Measurements from ENCODE around the gene CEP350. TPM values are rescaled to one million over a fixed set of nuclear protein-coding genes. Genes with fewer than 3 reads are reported as not detected.

CEP350 gene
- total and polyA plus RNA-seq, 10 of the 15 experiments (the other 5 are each of a cell fraction or from before 2014, with no cell fraction given): 5.2 to 46.0 (median 23.1) TPM

DNA sequence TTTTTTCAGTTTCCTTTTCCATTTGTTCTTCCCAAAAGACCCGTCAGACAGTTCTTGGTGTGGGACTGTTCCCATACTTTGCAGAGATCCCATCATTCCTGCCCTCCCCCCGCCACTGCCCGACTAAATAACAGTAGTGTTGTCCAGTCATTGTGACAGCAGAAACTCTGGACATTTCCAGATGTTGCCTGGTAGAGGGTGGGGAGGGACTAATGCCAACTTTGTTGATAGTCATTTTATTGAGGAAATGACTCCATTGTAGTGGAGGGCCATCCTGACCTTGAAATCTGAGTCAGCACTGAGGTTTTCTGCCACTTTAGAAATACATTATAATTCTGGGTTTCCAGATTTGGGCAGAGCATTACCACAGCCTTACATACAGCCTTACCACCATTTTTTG, 85.4 kb downstream of the CEP350 start:
- no peak overlapping the region for H3K4me2 ChIP-seq (ENCODE audit: control insufficient read depth, insufficient read depth)
- ChIA-PET RAD21 (ENCODE audit: unreplicated experiment) (no interaction called here), POLR2A (no interaction called here), SMC1A (ENCODE audit: uncharacterized antibody, unreplicated experiment) (no interaction called here), CTCF (no interaction called here)
- no peak overlapping the region for H3K9ac ChIP-seq (ENCODE audit: control insufficient read depth, insufficient read depth, low read length)
- intact Hi-C loops (cut with micrococcal nuclease; ENCODE audit: unreplicated experiment) (no loop called here), in situ Hi-C loops (cut with MboI) (no loop called here)
- whole genome bisulfite sequencing (ENCODE audit: insufficient coverage, insufficient replicate concordance, low lambda C conversion rate, missing lambda C conversion rate): 98% methylated on average over 3 of the region's 3 CpGs
- H3K79me2 ChIP-seq (ENCODE audit: control insufficient read depth, insufficient read depth, low read length): no peaks in the 10 kb centered on the region
- H3K9me3 ChIP-seq (replicated peaks; ENCODE audit: control insufficient read depth, insufficient read depth, low read length): no peaks in the 10 kb centered on the region
- no peak overlapping the region for H3K27ac ChIP-seq (ENCODE audit: control insufficient read depth, insufficient read depth)
- BruUV-seq (replicated peaks): no TSS peak
- H3K4me1 ChIP-seq (ENCODE audit: control insufficient read depth, insufficient read depth, low read length): no peaks in the 10 kb centered on the region
- H3K27me3 ChIP-seq (replicated peaks in 1 of 2; ENCODE audit: control insufficient read depth in 2 of 2, insufficient read depth in 2 of 2, low read length in 1 of 2): no peaks in the 10 kb centered on the region
- DNase-seq (ENCODE audit: low read depth, low spot score) (no peak), ATAC-seq (no peak), FAIRE-seq (no peak)
- no peak overlapping the region for H3K4me3 ChIP-seq
- H4K20me1 ChIP-seq (ENCODE audit: control insufficient read depth, insufficient read depth): no peaks in the 10 kb centered on the region
- peaks cover 3 to 29% of the 10 kb centered on the region in 2 experiments for H3K36me3 ChIP-seq (ENCODE audit: control insufficient read depth in 2 of 2, insufficient read depth in 2 of 2, low read length in 1 of 2)
- TF ChIP-seq SMARCA5 (IDR thresholded peaks at IDR 0.05): no peak
- TF ChIP-seq, protein P1, sequence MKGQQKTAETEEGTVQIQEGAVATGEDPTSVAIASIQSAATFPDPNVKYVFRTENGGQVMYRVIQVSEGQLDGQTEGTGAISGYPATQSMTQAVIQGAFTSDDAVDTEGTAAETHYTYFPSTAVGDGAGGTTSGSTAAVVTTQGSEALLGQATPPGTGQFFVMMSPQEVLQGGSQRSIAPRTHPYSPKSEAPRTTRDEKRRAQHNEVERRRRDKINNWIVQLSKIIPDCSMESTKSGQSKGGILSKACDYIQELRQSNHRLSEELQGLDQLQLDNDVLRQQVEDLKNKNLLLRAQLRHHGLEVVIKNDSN (IDR thresholded peaks at IDR 0.05; ENCODE audit: borderline replicate concordance, extremely low read length, insufficient read depth, low read depth, low read length): no peak
- no peak for TF ChIP-seq WRNIP1 (IDR thresholded peaks at IDR 0.05; ENCODE audit: borderline replicate concordance, low read depth, low read length)
- TF ChIP-seq ZBED1 (IDR thresholded peaks at IDR 0.05; ENCODE audit: borderline replicate concordance): no peak
- no peak for TF ChIP-seq ASH2L (IDR thresholded peaks at IDR 0.05; ENCODE audit: borderline replicate concordance, low read depth)
- no peak for TF ChIP-seq SREBF2 (IDR thresholded peaks at IDR 0.05; ENCODE audit: low read length)
- no peak for TF ChIP-seq RCOR1 (conservative IDR thresholded peaks at IDR 0.05; ENCODE audit: low read depth, low read length)
- no peak for TF ChIP-seq FOXK2 (IDR thresholded peaks at IDR 0.05)
- TF ChIP-seq, protein P2, sequence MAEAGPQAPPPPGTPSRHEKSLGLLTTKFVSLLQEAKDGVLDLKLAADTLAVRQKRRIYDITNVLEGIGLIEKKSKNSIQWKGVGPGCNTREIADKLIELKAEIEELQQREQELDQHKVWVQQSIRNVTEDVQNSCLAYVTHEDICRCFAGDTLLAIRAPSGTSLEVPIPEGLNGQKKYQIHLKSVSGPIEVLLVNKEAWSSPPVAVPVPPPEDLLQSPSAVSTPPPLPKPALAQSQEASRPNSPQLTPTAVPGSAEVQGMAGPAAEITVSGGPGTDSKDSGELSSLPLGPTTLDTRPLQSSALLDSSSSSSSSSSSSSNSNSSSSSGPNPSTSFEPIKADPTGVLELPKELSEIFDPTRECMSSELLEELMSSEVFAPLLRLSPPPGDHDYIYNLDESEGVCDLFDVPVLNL (IDR thresholded peaks at IDR 0.05; ENCODE audit: low read depth, low read length): no peak
- no peak for TF ChIP-seq CBFB (IDR thresholded peaks at IDR 0.05; ENCODE audit: low read depth)
- no peak for TF ChIP-seq SPI1 (IDR thresholded peaks at IDR 0.05; ENCODE audit: borderline replicate concordance, insufficient read depth, low read depth, low read length)
- no peak for TF ChIP-seq ETV6 (conservative IDR thresholded peaks at IDR 0.05 in 1 of 2, IDR thresholded peaks at IDR 0.05 in 1 of 2; ENCODE audit: borderline replicate concordance in 1 of 2, low read depth in 1 of 2)
- TF ChIP-seq SMAD5 (IDR thresholded peaks at IDR 0.05; ENCODE audit: low read depth): no peak
- no peak for TF ChIP-seq NFIC (IDR thresholded peaks at IDR 0.05; ENCODE audit: low read depth, low read length)
- no peak for TF ChIP-seq ZSCAN29 (IDR thresholded peaks at IDR 0.05)
- TF ChIP-seq, protein P3, sequence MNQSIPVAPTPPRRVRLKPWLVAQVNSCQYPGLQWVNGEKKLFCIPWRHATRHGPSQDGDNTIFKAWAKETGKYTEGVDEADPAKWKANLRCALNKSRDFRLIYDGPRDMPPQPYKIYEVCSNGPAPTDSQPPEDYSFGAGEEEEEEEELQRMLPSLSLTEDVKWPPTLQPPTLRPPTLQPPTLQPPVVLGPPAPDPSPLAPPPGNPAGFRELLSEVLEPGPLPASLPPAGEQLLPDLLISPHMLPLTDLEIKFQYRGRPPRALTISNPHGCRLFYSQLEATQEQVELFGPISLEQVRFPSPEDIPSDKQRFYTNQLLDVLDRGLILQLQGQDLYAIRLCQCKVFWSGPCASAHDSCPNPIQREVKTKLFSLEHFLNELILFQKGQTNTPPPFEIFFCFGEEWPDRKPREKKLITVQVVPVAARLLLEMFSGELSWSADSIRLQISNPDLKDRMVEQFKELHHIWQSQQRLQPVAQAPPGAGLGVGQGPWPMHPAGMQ (IDR thresholded peaks at IDR 0.05; ENCODE audit: borderline replicate concordance): no peak
- TF ChIP-seq, protein P4, sequence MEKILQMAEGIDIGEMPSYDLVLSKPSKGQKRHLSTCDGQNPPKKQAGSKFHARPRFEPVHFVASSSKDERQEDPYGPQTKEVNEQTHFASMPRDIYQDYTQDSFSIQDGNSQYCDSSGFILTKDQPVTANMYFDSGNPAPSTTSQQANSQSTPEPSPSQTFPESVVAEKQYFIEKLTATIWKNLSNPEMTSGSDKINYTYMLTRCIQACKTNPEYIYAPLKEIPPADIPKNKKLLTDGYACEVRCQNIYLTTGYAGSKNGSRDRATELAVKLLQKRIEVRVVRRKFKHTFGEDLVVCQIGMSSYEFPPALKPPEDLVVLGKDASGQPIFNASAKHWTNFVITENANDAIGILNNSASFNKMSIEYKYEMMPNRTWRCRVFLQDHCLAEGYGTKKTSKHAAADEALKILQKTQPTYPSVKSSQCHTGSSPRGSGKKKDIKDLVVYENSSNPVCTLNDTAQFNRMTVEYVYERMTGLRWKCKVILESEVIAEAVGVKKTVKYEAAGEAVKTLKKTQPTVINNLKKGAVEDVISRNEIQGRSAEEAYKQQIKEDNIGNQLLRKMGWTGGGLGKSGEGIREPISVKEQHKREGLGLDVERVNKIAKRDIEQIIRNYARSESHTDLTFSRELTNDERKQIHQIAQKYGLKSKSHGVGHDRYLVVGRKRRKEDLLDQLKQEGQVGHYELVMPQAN (conservative IDR thresholded peaks at IDR 0.05): no peak
- no peak for TF ChIP-seq MYB (IDR thresholded peaks at IDR 0.05; ENCODE audit: borderline replicate concordance, low read depth, low read length)
- TF ChIP-seq POLR2A (IDR thresholded peaks at IDR 0.05; ENCODE audit: low read depth, low read length): no peak
- no peak for TF ChIP-seq NFXL1 (IDR thresholded peaks at IDR 0.05; ENCODE audit: borderline replicate concordance)
- no peak overlapping the region for H2AFZ ChIP-seq (ENCODE audit: control insufficient read depth, low read depth, low read length)

Measured in GM12878 (cell line).